ENCODE measurements around the gene FGF12.

Gene FGF12

GRCh38 chr3:192262001-192262400 is 465.3 kb downstream of the FGF12 start:
- DNase-seq (ENCODE audit: low read depth, low spot score): no peak

DNA sequence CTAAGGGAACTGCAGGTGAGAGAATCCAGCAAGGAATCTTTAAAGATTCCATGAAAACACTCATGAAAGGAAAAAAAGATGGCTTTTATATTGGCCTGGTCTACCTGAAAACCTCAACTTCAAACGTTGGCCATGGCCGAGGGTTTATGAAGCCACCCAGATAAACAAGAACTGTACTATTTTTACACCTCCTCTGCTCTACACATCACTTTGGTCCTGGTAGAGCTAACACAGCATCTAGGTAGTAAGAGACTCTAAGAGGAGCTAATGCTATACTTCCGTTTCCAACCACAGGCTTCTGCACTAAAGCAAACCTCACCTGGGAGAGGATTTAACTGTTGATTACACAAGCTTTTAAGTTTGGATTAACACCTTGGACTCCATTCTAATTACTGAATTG is 466.2 kb downstream of the FGF12 start:
- DNase-seq (ENCODE audit: low read depth, low spot score): no peak

DNA sequence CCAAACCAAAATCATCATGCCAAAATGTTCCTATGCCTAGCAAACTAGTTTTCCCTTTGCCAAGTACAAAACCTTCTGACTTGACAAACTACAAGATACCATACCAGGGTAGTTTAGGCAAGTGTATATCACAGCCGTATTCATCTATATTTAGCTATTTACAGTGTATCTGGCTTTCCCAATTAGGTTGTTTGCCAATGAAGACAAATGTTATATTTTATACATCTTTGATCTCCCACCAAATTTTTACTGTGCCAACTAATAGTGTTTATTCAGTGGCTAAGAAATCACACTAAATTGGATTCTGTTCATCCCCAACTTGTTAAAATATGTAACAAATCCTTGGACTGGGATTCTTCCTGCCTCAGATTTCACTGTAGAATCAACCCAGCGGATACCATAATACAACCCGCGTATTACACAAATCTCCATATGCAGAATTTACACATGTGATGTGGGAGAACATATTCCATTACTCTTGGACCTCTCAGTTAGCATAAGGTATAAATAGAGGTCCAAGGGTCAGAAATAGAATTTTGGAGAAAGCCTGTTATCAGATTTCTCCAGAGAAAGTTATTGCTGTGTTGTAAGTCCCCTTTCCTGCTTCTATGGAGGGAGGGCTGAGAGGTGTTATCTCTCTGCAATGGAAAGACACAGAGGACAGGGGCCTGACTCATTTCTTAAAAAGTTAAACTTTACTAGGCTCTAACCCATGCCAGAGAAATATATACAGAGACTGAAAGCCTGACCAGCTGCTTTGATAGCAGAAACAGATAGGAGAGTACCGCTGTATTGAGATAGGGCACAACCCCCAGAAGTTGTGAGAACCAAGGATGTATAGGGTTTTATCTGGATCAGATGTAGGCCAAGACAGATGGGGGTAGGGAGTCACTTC is 467.0 kb downstream of the FGF12 start:
- DNase-seq (ENCODE audit: low read depth, low spot score): no peak

DNA sequence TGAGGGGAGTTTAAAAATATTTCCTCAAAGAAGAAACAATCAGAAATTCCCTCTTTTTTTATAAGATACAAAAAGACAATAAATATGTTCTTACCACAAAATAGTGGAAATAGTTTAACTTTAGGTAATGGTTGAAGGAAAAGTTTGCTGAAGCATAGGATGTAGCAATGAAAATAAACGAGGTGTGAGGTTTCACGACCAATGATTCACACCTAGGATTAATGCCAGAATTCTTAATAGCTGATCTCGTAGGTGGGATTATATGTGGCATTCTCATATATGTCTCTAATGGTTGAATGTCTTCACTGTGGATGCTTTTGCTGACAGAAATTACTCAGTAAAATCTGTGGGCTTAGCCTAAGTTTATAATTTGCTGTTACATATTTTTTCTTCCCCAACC is 467.7 kb downstream of the FGF12 start:
- no peak for DNase-seq (ENCODE audit: low read depth, low spot score)

DNA sequence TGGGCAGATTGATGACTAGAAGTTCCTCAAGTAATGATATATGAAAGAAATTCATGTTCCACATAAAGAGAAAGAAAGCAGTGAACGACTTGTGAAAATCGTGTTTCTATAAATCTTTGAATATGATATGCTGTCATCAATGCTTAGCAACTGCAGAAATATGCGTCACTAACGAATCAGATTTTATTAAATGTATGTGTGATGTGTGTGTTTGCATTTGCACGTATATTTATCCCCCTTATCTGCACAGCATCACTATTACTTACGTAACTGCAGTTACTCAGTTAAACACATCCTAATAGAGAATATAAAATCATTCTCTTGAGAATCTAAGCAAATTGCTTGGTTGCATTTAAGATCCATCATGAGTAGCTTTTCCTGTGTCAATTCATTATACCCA is 468.6 kb downstream of the FGF12 start:
- no peak for DNase-seq (ENCODE audit: low read depth, low spot score)

DNA sequence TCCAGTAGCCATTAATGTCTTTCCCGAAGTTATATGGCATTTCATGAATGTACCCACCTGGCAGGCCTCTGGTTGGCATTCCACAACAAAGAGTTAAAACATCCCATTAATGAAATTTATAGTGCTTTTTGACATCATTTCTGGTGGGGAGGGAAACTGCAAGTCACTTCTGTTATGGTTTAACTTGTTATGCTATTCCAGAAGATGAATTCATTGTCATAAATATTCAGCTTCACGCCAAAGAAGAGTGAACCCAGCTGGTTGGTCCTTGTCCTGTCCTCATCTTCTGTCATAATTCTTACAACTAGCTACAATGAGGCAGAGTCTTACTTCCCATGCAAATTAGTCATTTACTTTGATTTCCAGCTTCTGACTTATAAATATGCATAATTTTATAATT is 471.5 kb downstream of the FGF12 start:
- no peak for DNase-seq (ENCODE audit: low read depth, low spot score)

DNA sequence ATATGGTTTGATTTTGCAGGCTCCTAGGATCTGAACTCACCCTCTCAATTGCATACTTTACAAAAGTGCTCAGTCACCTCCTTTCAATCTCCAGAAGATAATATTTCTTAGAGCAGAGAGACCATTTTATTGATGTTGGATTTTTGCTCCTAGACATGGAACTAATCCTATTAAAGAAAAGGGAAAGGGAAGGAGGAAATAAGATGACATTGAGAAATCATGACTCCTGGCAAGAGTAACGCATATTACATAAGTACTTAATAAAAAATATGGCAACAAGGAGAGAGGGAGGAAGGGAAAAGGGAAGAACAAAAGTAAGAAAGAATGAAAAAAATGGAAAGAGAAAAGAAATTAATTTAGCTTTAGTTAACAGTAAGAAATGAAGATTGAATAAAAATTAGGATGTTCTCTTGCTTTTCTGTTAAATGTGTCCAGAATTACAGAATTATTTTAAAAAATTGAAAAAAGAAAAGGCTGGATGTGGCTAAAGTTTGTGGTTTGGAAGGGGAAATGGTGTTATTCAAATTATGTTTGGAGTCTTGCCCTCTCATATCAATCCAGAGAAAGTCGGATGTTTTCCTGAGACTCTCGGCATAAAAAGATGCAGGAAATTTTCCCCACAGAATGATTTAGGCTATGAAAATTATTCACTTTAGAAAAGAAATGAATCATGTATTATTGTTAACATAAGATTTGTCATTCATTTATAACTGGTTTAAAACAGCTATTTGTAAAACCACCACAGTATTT is 474.0 kb downstream of the FGF12 start:
- DNase-seq (ENCODE audit: low read depth, low spot score): no peak

- DNase-seq (ENCODE audit: low read depth, low spot score): no peak
Measured at GRCh38 chr3:192249516-192249915, 477.8 kb downstream of the FGF12 start.

DNA sequence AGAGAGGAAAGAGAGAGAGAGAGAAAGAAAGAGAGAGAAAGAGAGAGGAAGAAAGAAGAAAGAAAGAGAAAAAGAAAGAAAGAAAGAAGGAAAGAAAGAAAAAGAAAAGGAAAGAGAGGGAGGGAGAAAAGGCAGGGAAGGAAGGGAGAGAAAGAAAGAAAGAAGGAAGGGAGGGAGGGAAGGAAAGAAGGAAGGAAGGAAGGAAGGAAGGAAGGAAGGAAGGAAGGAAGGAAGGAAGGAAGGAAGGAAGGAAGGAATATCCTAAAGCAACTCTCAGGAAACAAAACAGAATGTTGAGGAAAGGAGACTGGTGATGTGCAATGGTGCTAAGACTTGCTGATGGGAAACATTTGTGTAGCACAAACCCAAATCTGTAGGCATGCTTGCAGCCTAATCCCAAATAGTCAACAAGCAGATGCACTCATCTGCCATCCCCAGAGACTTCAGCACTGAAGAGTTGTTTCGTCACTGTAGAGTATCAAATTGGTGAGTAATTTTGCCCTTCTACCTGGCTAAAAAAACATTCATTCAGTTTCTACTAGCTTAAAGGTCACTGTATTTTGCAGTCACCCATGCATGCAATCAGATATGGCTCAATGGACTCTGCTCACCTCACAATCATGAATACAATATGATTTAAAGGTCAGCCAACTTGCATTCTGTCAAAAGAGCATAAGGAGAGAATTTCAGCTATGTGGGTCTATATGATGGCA is 480.3 kb downstream of the FGF12 start:
- DNase-seq (ENCODE audit: low read depth, low spot score): no peak

GRCh38 chr3:192244591-192244990 is 482.8 kb downstream of the FGF12 start:
- no peak for DNase-seq (ENCODE audit: low read depth, low spot score)

DNA sequence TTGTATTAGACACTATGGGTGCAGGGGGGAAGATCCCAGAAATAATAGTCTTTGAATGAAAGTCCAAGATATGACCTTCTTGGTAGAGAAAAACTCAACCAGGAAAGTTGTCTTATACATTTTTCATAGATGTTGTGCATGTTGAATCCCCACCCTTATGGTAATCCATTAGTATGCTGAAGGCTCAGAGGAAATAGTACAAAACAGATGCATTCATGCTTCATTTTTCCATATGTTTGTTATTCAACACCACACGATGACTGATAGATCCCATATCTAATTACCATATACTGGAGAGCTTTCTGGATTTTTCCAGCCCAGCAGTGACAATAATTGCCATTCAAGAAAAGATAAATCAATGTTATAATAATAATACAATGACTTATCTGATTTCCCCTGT is 487.4 kb downstream of the FGF12 start:
- DNase-seq (ENCODE audit: low read depth, low spot score): no peak

DNA sequence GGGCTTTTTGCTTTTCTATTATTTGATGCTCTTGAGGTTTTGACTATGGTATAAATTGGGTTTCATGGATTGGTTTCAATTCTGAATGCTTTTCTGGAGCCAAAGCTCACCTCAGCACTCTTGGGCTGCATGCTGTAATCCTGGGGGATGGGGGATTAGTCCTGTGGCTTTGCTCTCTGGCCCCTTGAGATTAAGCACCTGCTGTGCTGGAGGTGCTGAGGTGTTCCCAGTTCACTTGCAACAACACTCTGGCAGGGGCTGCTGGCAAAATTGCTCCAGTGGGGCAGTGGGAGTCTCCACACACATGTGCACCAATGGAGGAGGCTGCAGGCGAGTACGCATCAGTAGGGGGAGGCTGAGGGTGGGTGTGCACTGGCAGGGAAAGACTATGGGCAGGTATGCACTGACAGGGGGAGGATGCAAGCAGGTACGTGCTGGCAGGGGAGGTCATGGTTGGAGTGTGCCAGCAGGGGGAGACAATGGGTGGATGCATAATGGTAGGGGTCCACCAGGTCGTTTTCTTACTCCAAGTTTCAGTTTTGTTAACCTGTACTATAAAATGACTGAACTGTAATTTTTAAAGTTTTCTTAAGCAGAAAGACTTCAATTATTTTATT is 489.2 kb downstream of the FGF12 start:
- DNase-seq (ENCODE audit: low read depth, low spot score): no peak

DNA sequence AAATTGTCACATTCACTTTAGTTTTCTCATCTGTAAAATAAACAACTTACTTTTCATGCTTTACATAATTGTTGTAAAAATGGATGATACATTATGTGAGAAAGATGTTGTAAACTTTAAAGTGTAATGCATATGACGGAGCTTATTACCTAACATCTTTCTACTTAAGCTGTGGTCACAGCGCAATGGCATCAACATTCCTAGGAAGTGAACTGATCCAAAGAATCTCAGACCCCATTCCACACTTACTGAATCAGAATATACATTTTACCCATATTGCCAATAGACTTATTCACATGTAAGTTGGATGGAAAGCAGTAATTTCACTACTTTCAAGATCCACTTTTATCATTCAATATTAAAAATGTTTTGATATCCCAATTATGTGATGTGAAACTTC is 497.5 kb downstream of the FGF12 start:
- DNase-seq (ENCODE audit: low read depth, low spot score): no peak

GRCh38 chr3:192224634-192225155 is 502.6 kb downstream of the FGF12 start:
- no peak for DNase-seq (ENCODE audit: low read depth, low spot score)

GRCh38 chr3:192223815-192224214 is 503.5 kb downstream of the FGF12 start:
- DNase-seq (ENCODE audit: low read depth, low spot score): no peak

GRCh38 chr3:192220915-192221314 is 506.4 kb downstream of the FGF12 start:
- no peak for DNase-seq (ENCODE audit: low read depth, low spot score)

- DNase-seq (ENCODE audit: low read depth, low spot score): no peak
Measured at GRCh38 chr3:192219926-192220325, 507.4 kb downstream of the FGF12 start.

- DNase-seq (ENCODE audit: low read depth, low spot score): no peak
Measured at GRCh38 chr3:192216067-192216466, 511.3 kb downstream of the FGF12 start.

DNA sequence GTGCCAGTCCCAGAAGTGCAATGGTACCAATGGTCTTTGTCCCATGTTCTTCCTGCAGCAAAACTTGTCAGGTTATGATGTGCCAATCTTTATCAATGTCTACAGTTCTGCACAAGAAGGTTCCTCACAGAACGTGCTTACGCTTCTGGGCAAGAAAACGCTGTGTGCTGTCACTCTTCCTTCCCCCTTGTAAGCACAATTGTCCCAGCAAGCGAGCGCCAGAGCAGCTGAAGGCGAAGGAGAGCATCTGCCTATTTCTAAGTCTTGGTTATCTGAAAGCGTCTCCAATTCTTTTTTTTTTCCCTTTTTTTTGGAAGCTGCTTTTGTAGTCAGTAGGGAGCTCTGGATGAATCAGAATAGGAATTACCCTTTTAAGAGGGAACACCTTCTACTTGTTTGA is 514.4 kb downstream of the FGF12 start:
- no peak for DNase-seq (ENCODE audit: low read depth, low spot score)

GRCh38 chr3:192212335-192212734 is 515.0 kb downstream of the FGF12 start:
- DNase-seq (ENCODE audit: low read depth, low spot score): no peak

GRCh38 chr3:192207651-192208050 is 519.7 kb downstream of the FGF12 start:
- no peak for DNase-seq (ENCODE audit: low read depth, low spot score)

GRCh38 chr3:192207239-192207638 is 520.1 kb downstream of the FGF12 start:
- no peak for DNase-seq (ENCODE audit: low read depth, low spot score)
